H1 (cell line): Measurements from ENCODE around the gene NET1. TPM values are rescaled to one million over a fixed set of nuclear protein-coding genes. Genes with fewer than 3 reads are reported as not detected.
A peak's percentile ranks its signal among the peaks of the same experiment; 100 is the strongest.

Source experiments
- CTCF ChIA-PET: fragments of 300-600 bp; sonication (Branson Sonifier 250); formaldehyde crosslinking; loops from one replicate; lab custom pipeline; 2021; ENCODE audit not compliant: partially characterized antibody; lab: Charles Lee
- POLR2A ChIA-PET: fragments of 300-600 bp; sonication (Branson Sonifier 250); formaldehyde crosslinking; loops from one replicate; lab custom pipeline; 2021; ENCODE audit warnings: inconsistent platforms; ENCODE audit not compliant: partially characterized antibody; lab: Charles Lee
- DNase-seq, 2 experiments: peaks; one replicate each; pipeline versions ENCODE4 v3.0.0 to v3.0.0-alpha.2; 2010 to 2022; ENCODE audit warnings: low spot score in 2 of 2, low read depth in 1 of 2, mixed read lengths in 1 of 2
- FAIRE-seq: peaks from 2 replicates; lab custom pipeline; 2011; peaks lifted over from hg19 to GRCh38; lab: Jason Lieb, UNC
- H2AFZ ChIP-seq: 2 replicates; pipeline ENCODE4 v1.8.1; 2012; ENCODE audit warnings: low read length, inconsistent platforms
- H2AK5ac ChIP-seq: 2 replicates; pipeline ENCODE4 v1.6.1; 2013; ENCODE audit warnings: low read depth, low read length
- H2BK120ac ChIP-seq: replicated peaks from 2 replicates; pipeline ENCODE3; 2013; ENCODE audit warnings: low read depth, low read length, inconsistent platforms
- H2BK12ac ChIP-seq: 2 replicates; pipeline ENCODE4 v1.6.1; 2013; ENCODE audit warnings: low read depth, low read length
- H2BK15ac ChIP-seq: 2 replicates; pipeline ENCODE4 v1.6.1; 2013; ENCODE audit warnings: low read length
- H2BK20ac ChIP-seq: 2 replicates; pipeline ENCODE4 v1.6.1; 2013; ENCODE audit warnings: low read length
- H2BK5ac ChIP-seq: 2 replicates; pipeline ENCODE4 v1.6.1; 2013; ENCODE audit warnings: low read depth, low read length
- H3K14ac ChIP-seq: 2 replicates; pipeline ENCODE4 v1.6.1; 2013; ENCODE audit warnings: inconsistent platforms; ENCODE audit not compliant: insufficient read length
- H3K18ac ChIP-seq: 2 replicates; pipeline ENCODE4 v1.6.1; 2013; ENCODE audit warnings: low read length; ENCODE audit errors: extremely low read depth
- H3K23ac ChIP-seq: 2 replicates; pipeline ENCODE4 v1.6.1; 2013; ENCODE audit warnings: inconsistent platforms; ENCODE audit not compliant: insufficient read length
- H3K23me2 ChIP-seq: 2 replicates; pipeline ENCODE4 v1.6.1; 2013; ENCODE audit warnings: low read depth, low read length
- H3K27ac ChIP-seq: 2 replicates; pipeline ENCODE4 v1.6.1; 2011; ENCODE audit warnings: low read depth, low read length, inconsistent platforms
- H3K27me3 ChIP-seq, 4 experiments: replicated peaks in 1 of 4; 1 replicate in 1 of 4; 2 replicates in 3 of 4; pipeline versions ENCODE4 v1.6.1 to v1.8.1; 2011 to 2013; ENCODE audit warnings: low read length in 3 of 4, mild to moderate bottlenecking in 3 of 4, inconsistent platforms in 2 of 4, mixed read lengths in 2 of 4, moderate library complexity in 1 of 4; ENCODE audit not compliant: control insufficient read depth in 3 of 4, insufficient read depth in 3 of 4; ENCODE audit errors: extremely low read depth in 1 of 4
- H3K36me3 ChIP-seq, 4 experiments: 2 replicates each; pipeline versions ENCODE4 v1.6.1 to v1.8.1; 2011 to 2013; ENCODE audit warnings: mild to moderate bottlenecking in 4 of 4, low read length in 3 of 4, moderate library complexity in 2 of 4, control low read depth in 1 of 4, inconsistent platforms in 1 of 4; ENCODE audit not compliant: insufficient read depth in 4 of 4, control insufficient read depth in 2 of 4
- H3K4ac ChIP-seq: replicated peaks from 2 replicates; pipeline ENCODE3; 2013; ENCODE audit warnings: low read length, low read depth, mixed read lengths, inconsistent platforms; ENCODE audit not compliant: insufficient read length
- H3K4me1 ChIP-seq, 4 experiments: replicated peaks in 1 of 4; 1 replicate in 1 of 4; 2 replicates in 3 of 4; pipeline versions ENCODE4 v1.6.1 to v1.8.1; 2011 to 2013; ENCODE audit warnings: low read length in 3 of 4, inconsistent platforms in 2 of 4, mixed read lengths in 1 of 4; ENCODE audit not compliant: insufficient read depth in 4 of 4, control insufficient read depth in 3 of 4
- H3K4me2 ChIP-seq, 2 experiments: 2 replicates each; pipeline versions ENCODE4 v1.6.1 to v1.8.1; 2011 to 2013; ENCODE audit warnings: low read depth in 2 of 2, low read length in 2 of 2, control low read depth in 1 of 2, inconsistent platforms in 1 of 2, mild to moderate bottlenecking in 1 of 2; ENCODE audit not compliant: insufficient read depth in 1 of 2
- H3K4me3 ChIP-seq, 4 experiments: fragments of 200-600, 300-600 bp in 1 of 4; sonication (generic), shearing (Covaris generic), sonication (Bioruptor Twin) in 1 of 4; 2 replicates each; pipeline versions ENCODE4 v1.5.1 to v1.8.1; 2011 to 2016; ENCODE audit warnings: low read length in 4 of 4, low read depth in 3 of 4, control low read depth in 2 of 4, inconsistent platforms in 2 of 4, mild to moderate bottlenecking in 2 of 4, mixed read lengths in 1 of 4, moderate library complexity in 1 of 4; ENCODE audit not compliant: insufficient read depth in 2 of 4; ENCODE audit errors: extremely low read depth in 1 of 4
- H3K56ac ChIP-seq: replicated peaks from 2 replicates; pipeline ENCODE3; 2013; ENCODE audit warnings: low read depth, mild to moderate bottlenecking, mixed read lengths, low read length, inconsistent platforms; ENCODE audit not compliant: insufficient read length
- H3K79me1 ChIP-seq: 2 replicates; pipeline ENCODE4 v1.6.1; 2013; ENCODE audit warnings: low read depth, low read length, control low read depth
- H3K79me2 ChIP-seq, 2 experiments: 2 replicates each; pipeline versions ENCODE4 v1.6.1 to v1.8.1; 2012 to 2013; ENCODE audit warnings: low read length in 2 of 2, mild to moderate bottlenecking in 2 of 2, inconsistent platforms in 1 of 2; ENCODE audit not compliant: insufficient read depth in 2 of 2, control insufficient read depth in 1 of 2
- H3K9ac ChIP-seq, 4 experiments: replicated peaks in 1 of 4; 1 replicate in 1 of 4; 2 replicates in 3 of 4; pipeline versions ENCODE4 v1.6.1 to v1.8.1; 2011 to 2013; ENCODE audit warnings: low read depth in 3 of 4, low read length in 3 of 4, control low read depth in 2 of 4, mild to moderate bottlenecking in 2 of 4, moderate library complexity in 2 of 4, inconsistent platforms in 1 of 4; ENCODE audit errors: extremely low read depth in 1 of 4
- H3K9me3 ChIP-seq, 2 experiments: 2 replicates each; pipeline versions ENCODE4 v1.6.1 to v1.8.1; 2012 to 2013; ENCODE audit warnings: mild to moderate bottlenecking in 2 of 2, moderate library complexity in 2 of 2, control low read depth in 1 of 2, inconsistent platforms in 1 of 2, low read depth in 1 of 2, low read length in 1 of 2, mixed read lengths in 1 of 2; ENCODE audit not compliant: insufficient read depth in 2 of 2
- H4K20me1 ChIP-seq, 2 experiments: replicated peaks in 1 of 2; 2 replicates each; pipeline versions ENCODE3 to v1.8.1; 2011 to 2013; ENCODE audit warnings: inconsistent platforms in 2 of 2, low read length in 2 of 2, mild to moderate bottlenecking in 1 of 2; ENCODE audit not compliant: insufficient read depth in 2 of 2, control insufficient read depth in 1 of 2
- H4K5ac ChIP-seq: 2 replicates; pipeline ENCODE4 v1.6.1; 2013; ENCODE audit warnings: low read length, low read depth, mixed read lengths, inconsistent platforms; ENCODE audit not compliant: insufficient read length
- H4K8ac ChIP-seq: 2 replicates; pipeline ENCODE4 v1.8.0; 2013; ENCODE audit warnings: mild to moderate bottlenecking, moderate library complexity, low read length, inconsistent platforms; ENCODE audit not compliant: insufficient read depth; ENCODE audit errors: extremely low read depth
- H4K91ac ChIP-seq: replicated peaks from 2 replicates; pipeline ENCODE3; 2013; ENCODE audit warnings: low read length, mixed read lengths, inconsistent platforms; ENCODE audit not compliant: insufficient read length
- ASH2L ChIP-seq: fragments of 200-600, 300-600 bp; sonication (generic); IDR thresholded peaks from one replicate; pipeline ENCODE4 v1.7.1; 2017; ENCODE audit warnings: low read length
- EP300 ChIP-seq, 2 experiments: IDR thresholded peaks; 1 replicate in 1 of 2; 2 replicates in 1 of 2; pipeline ENCODE4 v1.6.1; 2011 to 2012; ENCODE audit warnings: low read depth in 2 of 2, low read length in 2 of 2, mild to moderate bottlenecking in 2 of 2, borderline replicate concordance in 1 of 2, inconsistent platforms in 1 of 2, moderate library complexity in 1 of 2
- MAFK ChIP-seq: IDR thresholded peaks from 2 replicates; pipeline ENCODE4 v1.6.1; 2012; ENCODE audit warnings: low read depth, mild to moderate bottlenecking, improper control_type of control experiment, low read length
- POLR2A ChIP-seq, 2 experiments: IDR thresholded peaks; 1 replicate in 1 of 2; 2 replicates in 1 of 2; pipeline ENCODE4 v1.6.1; 2011; ENCODE audit warnings: low read depth in 2 of 2, low read length in 2 of 2, mild to moderate bottlenecking in 2 of 2; ENCODE audit errors: control extremely low read depth in 1 of 2
- POU5F1 ChIP-seq: IDR thresholded peaks from 2 replicates; pipeline ENCODE4 v1.6.1; 2011; ENCODE audit warnings: low read depth, mild to moderate bottlenecking, low read length, moderate library complexity
- SIN3A ChIP-seq, 2 experiments: IDR thresholded peaks in 1 of 2; conservative IDR thresholded peaks in 1 of 2; 2 replicates each; pipeline ENCODE4 v1.6.1; 2011 to 2012; ENCODE audit warnings: low read length in 2 of 2, improper control_type of control experiment in 1 of 2, low read depth in 1 of 2, mild to moderate bottlenecking in 1 of 2
- SIX5 ChIP-seq: IDR thresholded peaks from 2 replicates; pipeline ENCODE4 v1.6.1; 2011; ENCODE audit warnings: mild to moderate bottlenecking, low read depth, low read length
- SP1 ChIP-seq: IDR thresholded peaks from 2 replicates; pipeline ENCODE4 v1.6.1; 2011; ENCODE audit warnings: low read depth, low read length
- TAF7 ChIP-seq: optimal IDR thresholded peaks from 2 replicates; pipeline ENCODE3; 2011; ENCODE audit warnings: low read depth, mild to moderate bottlenecking, inconsistent platforms, low read length, moderate library complexity, borderline replicate concordance
- WGBS, 2 experiments: shearing (Covaris generic) in 1 of 2; methylation state at CpG; one replicate each; pipeline versions ENCODE4 v1.1.6 to v1.1.7; 2013 to 2015; ENCODE audit warnings: low lambda C conversion rate in 2 of 2, mixed read lengths in 2 of 2, inconsistent platforms in 1 of 2, low coverage in 1 of 2, missing lambda C conversion rate in 1 of 2; ENCODE audit not compliant: insufficient replicate concordance in 2 of 2, insufficient coverage in 1 of 2, insufficient read length in 1 of 2; ENCODE audit errors: extremely low coverage in 1 of 2, missing lambda C conversion rate in 1 of 2; 5-methylcytosine and 5-hydroxymethylcytosine counted together
- polyA plus RNA-seq, 7 experiments: library from polyadenylated mRNA; depleted of rRNA in 3 of 7; stranded (reverse) in 5 of 7; unstranded in 2 of 7; fragments of >200 nt in 5 of 7; fragments of 200-250 nt in 2 of 7; gene quantifications; 1 replicate in 5 of 7; 2 replicates in 1 of 7; 4 replicates in 1 of 7; pipeline versions ENCODE4 v1.2.1 to v1.2.3, GENCODE V29; 2011 to 2013; ENCODE audit warnings: missing spikeins in 2 of 7, mixed read lengths in 2 of 7
- total RNA-seq: library from RNA; stranded (reverse); fragmentation: NEBNext Ultra II Directional; extraction: Animal tissue kit (Norgen Biotek cat#: 25700); gene quantifications from 2 replicates; pipeline ENCODE4 v1.2.1, GENCODE V29; 2021
- TF ChIP-seq, protein P1 (sequence below): IDR thresholded peaks from 2 replicates; pipeline ENCODE4 v1.6.1; 2011; ENCODE audit warnings: low read depth, mild to moderate bottlenecking, low read length; ENCODE audit not compliant: insufficient read depth
- TF ChIP-seq, protein P2 (sequence below): IDR thresholded peaks from 2 replicates; pipeline ENCODE4 v1.6.1; 2011; ENCODE audit warnings: low read length, improper control_type of control experiment

NET1 gene
- total and polyA plus RNA-seq, 2 of the 8 experiments (the other 6 are each of a cell fraction or from before 2014, with no cell fraction given) = 21.5 to 117 TPM

DNA sequence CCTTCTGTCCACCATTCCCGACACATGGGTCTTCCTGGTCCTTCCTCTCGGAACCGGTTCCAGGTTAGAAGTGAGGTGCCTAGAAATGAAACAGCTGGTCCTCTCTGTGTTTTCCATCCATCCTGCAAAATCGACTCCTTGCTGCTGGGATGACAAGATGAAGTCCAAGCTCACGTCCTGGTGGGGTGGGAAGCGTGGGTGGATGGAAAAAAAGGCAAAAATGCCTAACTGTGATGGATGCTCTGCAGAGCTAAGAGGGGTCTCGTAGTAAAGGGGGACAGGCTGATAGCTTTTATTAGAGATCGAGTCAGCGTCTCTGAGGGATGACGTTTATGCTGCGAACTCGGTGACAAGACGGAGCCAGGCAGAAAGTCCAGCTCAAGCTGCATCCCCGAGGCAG lies 72.9 kb downstream of the NET1 start:
- H2BK5ac ChIP-seq = no peak overlapping the region
- peak overlapping the region; percentile 54; the same call in 1 of the 2 replicates for H2BK15ac ChIP-seq
- no peak overlapping the region for H4K8ac ChIP-seq
- WGBS, 2 experiments = 89% methylated on average over 14 of the region's 14 CpGs; no CpG with 5 or more reads in 1 of the 2 experiments
- H4K91ac ChIP-seq = no peak overlapping the region
- H3K18ac ChIP-seq = no peak overlapping the region
- H2BK20ac ChIP-seq = peak overlapping the region; percentile 55; the same call in 1 of the 2 replicates
- ChIA-PET CTCF (interaction anchor here (0.6 to 2.4 kb wide), 5 partner anchors 9 to 150 kb away, joined by 3 to 10 read pairs (median 3); no protein-coding TSS in a partner anchor), POLR2A (interaction anchor here (0.8 to 2.7 kb wide), 5 partner anchors 8 to 39 kb away, joined by 3 to 11 read pairs (median 4); no protein-coding TSS in a partner anchor)
- H4K20me1 ChIP-seq = no peaks in the 10 kb centered on the region
- no peak overlapping the region for H3K4me3 ChIP-seq
- no peak overlapping the region for H3K9ac ChIP-seq
- peak overlapping the region; percentile 46; the same call in 1 of the 2 replicates for H2AK5ac ChIP-seq
- no peak overlapping the region for H3K23ac ChIP-seq
- H4K5ac ChIP-seq = no peak overlapping the region
- H3K4me2 ChIP-seq = no peak overlapping the region
- no peaks in the 10 kb centered on the region for H3K36me3 ChIP-seq
- peaks cover 0 to 14% (median 4%) of the 10 kb centered on the region in 4 experiments; a peak in 5 of 7 replicates for H3K4me1 ChIP-seq
- no peaks in the 10 kb centered on the region for H3K9me3 ChIP-seq
- DNase-seq = no peak
- H3K4ac ChIP-seq = no peak overlapping the region
- H2AFZ ChIP-seq = no peak overlapping the region
- FAIRE-seq = no peak
- no peaks in the 10 kb centered on the region for H3K79me1 ChIP-seq
- no peaks in the 10 kb centered on the region for H3K27me3 ChIP-seq
- no peaks in the 10 kb centered on the region for H3K79me2 ChIP-seq
- no peak overlapping the region for H2BK120ac ChIP-seq
- H3K14ac ChIP-seq = no peak overlapping the region
- H3K27ac ChIP-seq = no peak overlapping the region
- H3K56ac ChIP-seq = no peak overlapping the region
- H2BK12ac ChIP-seq = peak overlapping the region; percentile 35; the same call in 1 of the 2 replicates
- no peaks in the 10 kb centered on the region for H3K23me2 ChIP-seq
- no peak for TF ChIP-seq MAFK
- no peak for TF ChIP-seq TAF7
- no peak for TF ChIP-seq POLR2A (IDR thresholded peaks at IDR 0.05; ENCODE audit: control extremely low read depth in 1 of 2, low read depth in 2 of 2, low read length in 2 of 2)
- no peak for TF ChIP-seq ASH2L
- TF ChIP-seq POU5F1 = no peak
- no peak for TF ChIP-seq SIX5
- no peak for TF ChIP-seq SP1
- TF ChIP-seq SIN3A (conservative IDR thresholded peaks at IDR 0.05 in 1 of 2, IDR thresholded peaks at IDR 0.05 in 1 of 2; ENCODE audit: low read depth in 1 of 2, low read length in 2 of 2) = no peak
- no peak for TF ChIP-seq EP300 (IDR thresholded peaks at IDR 0.05; ENCODE audit: borderline replicate concordance in 1 of 2, low read depth in 2 of 2, low read length in 2 of 2)
- TF ChIP-seq, protein P1, sequence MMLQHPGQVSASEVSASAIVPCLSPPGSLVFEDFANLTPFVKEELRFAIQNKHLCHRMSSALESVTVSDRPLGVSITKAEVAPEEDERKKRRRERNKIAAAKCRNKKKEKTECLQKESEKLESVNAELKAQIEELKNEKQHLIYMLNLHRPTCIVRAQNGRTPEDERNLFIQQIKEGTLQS = no peak
- TF ChIP-seq, protein P2, sequence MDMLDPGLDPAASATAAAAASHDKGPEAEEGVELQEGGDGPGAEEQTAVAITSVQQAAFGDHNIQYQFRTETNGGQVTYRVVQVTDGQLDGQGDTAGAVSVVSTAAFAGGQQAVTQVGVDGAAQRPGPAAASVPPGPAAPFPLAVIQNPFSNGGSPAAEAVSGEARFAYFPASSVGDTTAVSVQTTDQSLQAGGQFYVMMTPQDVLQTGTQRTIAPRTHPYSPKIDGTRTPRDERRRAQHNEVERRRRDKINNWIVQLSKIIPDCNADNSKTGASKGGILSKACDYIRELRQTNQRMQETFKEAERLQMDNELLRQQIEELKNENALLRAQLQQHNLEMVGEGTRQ = no peak
